ENCODE data around the gene TMC1.

The TMC1 gene

DNA sequence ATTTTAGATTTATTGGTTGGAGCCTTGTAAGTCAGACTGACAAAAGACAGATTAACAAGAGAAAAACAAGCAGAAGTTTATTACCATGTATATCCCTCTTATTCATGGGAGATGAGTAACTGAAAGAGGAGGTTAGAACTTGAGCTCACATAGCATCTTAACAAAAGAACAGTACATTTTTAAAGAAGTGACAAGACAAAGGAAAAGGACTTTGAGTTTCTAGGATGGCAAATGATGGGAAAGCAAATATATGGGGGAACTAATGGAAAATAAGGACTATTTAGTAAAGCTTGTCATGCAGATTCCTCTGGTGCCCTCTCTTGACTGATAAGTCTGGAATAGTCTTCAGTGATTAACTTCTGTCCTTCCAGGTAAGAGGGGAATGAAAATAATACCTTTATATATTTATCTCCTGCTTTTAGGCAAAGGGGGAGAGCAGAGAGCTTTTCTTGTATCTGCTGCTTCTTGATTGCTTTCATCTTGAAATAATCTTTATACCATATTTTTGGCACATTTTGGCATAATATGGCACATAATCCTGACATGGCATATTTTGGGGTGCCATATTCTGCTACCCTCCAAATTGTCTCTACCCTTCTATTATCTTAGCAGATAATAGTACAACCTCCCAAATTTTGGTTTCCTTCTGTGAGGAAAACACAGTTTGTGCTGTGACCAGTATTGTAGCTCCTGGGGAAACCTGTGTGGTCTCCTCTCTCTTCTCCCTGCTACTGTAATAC lies 206.8 kb downstream of the TMC1 start:
- no peak for DNase-seq (ENCODE audit: extremely low read depth, low read depth)
- TF ChIP-seq, protein P1, sequence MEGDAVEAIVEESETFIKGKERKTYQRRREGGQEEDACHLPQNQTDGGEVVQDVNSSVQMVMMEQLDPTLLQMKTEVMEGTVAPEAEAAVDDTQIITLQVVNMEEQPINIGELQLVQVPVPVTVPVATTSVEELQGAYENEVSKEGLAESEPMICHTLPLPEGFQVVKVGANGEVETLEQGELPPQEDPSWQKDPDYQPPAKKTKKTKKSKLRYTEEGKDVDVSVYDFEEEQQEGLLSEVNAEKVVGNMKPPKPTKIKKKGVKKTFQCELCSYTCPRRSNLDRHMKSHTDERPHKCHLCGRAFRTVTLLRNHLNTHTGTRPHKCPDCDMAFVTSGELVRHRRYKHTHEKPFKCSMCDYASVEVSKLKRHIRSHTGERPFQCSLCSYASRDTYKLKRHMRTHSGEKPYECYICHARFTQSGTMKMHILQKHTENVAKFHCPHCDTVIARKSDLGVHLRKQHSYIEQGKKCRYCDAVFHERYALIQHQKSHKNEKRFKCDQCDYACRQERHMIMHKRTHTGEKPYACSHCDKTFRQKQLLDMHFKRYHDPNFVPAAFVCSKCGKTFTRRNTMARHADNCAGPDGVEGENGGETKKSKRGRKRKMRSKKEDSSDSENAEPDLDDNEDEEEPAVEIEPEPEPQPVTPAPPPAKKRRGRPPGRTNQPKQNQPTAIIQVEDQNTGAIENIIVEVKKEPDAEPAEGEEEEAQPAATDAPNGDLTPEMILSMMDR (IDR thresholded peaks at IDR 0.05; ENCODE audit: low read depth, low read length), result no peak

DNA sequence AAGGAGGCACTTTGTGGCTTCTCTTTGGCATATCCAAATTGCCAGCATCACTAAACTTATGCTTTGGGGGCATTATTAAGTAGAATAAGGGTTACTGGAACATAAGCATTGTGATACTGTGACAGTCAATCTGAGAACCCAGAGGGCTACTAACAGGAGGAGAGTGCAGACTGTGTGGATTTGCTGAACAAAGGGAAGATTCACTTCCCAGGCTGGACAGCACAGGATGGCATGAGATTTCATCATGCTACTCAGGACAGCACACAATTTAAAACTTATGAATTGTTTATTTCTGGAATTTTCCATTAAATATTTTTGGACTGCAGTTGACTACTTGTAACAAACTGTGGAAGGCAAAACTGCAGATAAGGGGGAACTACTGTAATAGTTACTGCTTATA lies 212.5 kb downstream of the TMC1 start:
- TF ChIP-seq, protein P1 (IDR thresholded peaks at IDR 0.05; ENCODE audit: low read depth, low read length), result no peak
- no peak for DNase-seq (ENCODE audit: extremely low read depth, low read depth)

DNA sequence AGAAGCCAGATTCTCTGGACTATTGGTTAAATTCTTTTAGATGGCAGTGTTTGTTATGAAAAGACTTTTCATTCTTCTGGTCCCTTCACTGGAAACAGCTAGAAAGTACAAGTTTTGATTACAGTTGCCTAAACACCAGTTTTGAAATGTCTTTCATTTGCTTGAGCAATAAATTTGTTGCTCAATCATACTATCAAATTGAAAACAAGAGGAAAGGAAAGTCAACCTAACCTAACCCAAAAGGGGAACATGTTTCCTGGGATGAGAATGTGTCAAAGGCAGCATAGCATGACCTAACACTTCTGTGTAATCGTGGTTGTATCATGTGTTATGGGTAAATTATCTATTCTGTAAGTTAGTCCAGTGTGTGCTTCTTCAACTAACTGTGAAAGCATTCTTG lies 213.2 kb downstream of the TMC1 start:
- DNase-seq (ENCODE audit: extremely low read depth, low read depth), result no peak
- TF ChIP-seq, protein P1 (IDR thresholded peaks at IDR 0.05; ENCODE audit: low read depth, low read length), result no peak

DNA sequence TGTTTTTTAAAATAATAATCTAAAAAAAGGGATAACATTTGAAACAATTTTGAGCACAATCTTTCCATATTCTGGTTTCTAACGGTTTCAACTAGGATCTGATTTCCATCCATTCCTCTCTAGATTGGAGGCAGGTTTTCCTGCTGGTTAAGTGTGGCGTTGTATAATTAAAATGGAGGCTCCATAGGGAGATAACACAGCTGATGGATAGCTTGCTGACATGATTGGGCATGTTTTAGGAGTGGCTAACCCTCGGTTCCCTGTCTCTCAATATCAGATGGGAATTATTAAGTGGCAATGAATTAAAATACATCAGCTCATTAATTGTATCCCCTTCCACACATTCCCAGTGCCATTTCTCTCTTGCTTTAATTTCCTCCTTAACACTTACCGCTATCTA lies 222.4 kb downstream of the TMC1 start:
- DNase-seq (ENCODE audit: extremely low read depth, low read depth), result no peak
- TF ChIP-seq, protein P1 (IDR thresholded peaks at IDR 0.05; ENCODE audit: low read depth, low read length), result no peak

DNA sequence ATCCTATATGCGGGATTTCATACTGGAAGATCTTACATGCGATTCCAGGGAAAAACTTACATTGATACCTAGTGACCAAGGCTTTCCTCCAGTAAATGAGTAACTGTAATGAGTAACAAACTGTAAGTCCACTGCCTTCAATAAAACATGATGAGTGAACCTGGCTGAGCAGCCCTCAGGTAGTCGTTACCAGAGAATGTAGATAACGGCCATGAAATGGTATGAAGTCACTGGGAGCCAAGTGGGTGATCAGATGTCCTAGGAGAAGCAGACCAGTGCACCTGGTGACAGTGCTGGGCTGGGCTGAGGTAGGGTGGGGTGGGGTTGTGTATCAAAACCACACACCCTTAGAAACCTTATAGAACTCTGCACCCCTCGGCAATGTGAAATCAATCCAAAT lies 227.9 kb downstream of the TMC1 start:
- TF ChIP-seq, protein P1 (IDR thresholded peaks at IDR 0.05; ENCODE audit: low read depth, low read length), result no peak
- DNase-seq (ENCODE audit: extremely low read depth, low read depth), result no peak

DNA sequence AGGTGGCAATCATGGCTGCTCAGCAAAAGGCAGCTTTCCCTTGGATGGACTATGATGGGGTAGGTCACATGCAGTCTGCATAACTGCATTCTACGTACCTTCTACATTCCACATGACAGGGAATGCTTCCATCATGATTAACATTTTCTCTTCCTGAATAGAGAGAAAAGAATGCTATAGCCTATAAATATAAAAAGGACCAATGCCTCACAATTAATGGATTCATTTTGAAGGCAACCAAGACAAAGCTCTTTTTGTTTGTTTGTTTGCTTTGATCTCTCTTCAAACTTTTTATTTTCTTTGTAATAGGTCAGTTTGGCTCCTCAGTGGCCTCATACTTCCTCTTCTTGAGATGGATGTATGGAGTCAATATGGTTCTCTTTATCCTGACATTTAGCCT lies 230.1 kb downstream of the TMC1 start:
- DNase-seq (ENCODE audit: extremely low read depth, low read depth), result no peak
- TF ChIP-seq, protein P1 (IDR thresholded peaks at IDR 0.05; ENCODE audit: low read depth, low read length), result no peak

DNA sequence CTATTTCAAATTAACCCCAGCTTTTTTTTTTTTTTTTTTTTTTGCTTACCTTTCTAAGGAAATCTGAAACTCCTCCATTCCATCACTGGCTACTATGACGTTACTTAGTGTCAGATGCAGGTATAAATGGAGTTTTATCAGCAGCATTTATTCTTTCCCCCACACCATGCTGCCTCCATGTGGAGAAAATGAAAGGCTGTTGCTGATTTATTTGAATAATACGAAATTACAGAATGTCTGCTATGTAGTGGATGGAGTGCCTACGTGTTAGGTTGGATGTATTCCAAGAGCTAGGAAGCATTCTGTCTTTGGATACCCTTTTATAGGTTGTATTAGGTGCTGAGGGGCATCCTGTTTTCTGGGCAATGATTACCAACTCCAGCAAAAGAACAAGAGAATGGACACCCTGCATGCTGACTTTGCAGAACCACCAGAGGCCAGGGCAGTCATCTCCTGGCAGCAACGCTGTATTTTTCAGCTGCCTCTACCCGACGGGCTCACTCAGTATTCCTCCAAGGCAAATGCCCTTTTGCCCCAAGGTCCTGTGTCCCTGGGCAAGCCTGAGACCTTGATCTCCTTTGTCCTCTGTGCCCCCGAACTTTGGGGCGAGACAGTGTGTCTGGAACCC lies 232.0 kb downstream of the TMC1 start:
- no peak for DNase-seq (ENCODE audit: extremely low read depth, low read depth)
- TF ChIP-seq, protein P1 (IDR thresholded peaks at IDR 0.05; ENCODE audit: low read depth, low read length), result peak; percentile 52

All from AG09319 (cell line).